AG10803 (cell line): ENCODE results near the gene SLC34A1.
"Not testable (repeated sequence)": the region's sequence is repeated elsewhere in the genome, so short reads cannot be mapped to it uniquely, and the experiment has no call there.

Source experiments
- DNase-seq: peaks from one replicate; pipeline ENCODE4 v3.0.0; 2010; ENCODE audit warnings: low read depth
- H3K4me3 ChIP-seq: 2 replicates; pipeline ENCODE4 v1.5.1; 2011; ENCODE audit warnings: mild to moderate bottlenecking, low read length, control low read depth
- TF ChIP-seq, protein P1 (sequence below): conservative IDR thresholded peaks from 2 replicates; pipeline ENCODE4 v1.5.1; 2011; ENCODE audit warnings: mild to moderate bottlenecking, low read length, control low read depth, inconsistent platforms

Gene SLC34A1

DNA sequence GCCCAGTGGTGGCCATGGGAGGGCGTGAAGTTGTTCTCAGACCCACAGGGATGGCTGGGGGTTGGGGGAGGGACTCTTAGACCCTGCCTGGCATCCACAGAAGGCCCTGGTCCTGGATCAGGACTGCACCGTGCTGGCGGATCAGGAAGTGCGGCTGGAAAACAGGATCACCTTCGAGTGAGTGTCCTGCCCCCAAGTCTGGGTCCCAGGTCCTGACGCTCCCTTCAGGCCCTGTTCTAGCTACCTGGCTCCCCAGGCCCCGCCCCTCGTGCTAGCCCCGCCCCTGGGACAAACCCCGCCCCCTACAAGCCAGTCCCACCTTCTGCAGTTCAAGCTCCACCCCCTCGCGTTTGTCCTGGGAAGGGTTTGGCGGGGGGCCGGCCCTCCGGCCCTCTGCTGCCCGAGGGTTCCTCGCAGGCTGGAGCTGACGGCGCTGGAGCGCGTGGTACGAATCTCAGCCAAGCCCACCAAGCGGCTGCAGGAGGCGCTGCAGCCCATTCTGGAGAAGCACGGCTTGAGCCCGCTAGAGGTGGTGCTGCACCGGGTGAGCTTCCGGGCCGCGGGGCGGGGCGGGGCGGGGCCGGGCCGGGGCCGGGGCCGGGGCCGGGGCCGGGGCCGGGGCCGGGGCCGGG, 13.6 kb upstream of the SLC34A1 start:
- TF ChIP-seq, protein P1, sequence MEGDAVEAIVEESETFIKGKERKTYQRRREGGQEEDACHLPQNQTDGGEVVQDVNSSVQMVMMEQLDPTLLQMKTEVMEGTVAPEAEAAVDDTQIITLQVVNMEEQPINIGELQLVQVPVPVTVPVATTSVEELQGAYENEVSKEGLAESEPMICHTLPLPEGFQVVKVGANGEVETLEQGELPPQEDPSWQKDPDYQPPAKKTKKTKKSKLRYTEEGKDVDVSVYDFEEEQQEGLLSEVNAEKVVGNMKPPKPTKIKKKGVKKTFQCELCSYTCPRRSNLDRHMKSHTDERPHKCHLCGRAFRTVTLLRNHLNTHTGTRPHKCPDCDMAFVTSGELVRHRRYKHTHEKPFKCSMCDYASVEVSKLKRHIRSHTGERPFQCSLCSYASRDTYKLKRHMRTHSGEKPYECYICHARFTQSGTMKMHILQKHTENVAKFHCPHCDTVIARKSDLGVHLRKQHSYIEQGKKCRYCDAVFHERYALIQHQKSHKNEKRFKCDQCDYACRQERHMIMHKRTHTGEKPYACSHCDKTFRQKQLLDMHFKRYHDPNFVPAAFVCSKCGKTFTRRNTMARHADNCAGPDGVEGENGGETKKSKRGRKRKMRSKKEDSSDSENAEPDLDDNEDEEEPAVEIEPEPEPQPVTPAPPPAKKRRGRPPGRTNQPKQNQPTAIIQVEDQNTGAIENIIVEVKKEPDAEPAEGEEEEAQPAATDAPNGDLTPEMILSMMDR: peak; percentile 54
- peak overlapping the region; percentile 61 for H3K4me3 ChIP-seq
- DNase-seq: peak; percentile 77

DNA sequence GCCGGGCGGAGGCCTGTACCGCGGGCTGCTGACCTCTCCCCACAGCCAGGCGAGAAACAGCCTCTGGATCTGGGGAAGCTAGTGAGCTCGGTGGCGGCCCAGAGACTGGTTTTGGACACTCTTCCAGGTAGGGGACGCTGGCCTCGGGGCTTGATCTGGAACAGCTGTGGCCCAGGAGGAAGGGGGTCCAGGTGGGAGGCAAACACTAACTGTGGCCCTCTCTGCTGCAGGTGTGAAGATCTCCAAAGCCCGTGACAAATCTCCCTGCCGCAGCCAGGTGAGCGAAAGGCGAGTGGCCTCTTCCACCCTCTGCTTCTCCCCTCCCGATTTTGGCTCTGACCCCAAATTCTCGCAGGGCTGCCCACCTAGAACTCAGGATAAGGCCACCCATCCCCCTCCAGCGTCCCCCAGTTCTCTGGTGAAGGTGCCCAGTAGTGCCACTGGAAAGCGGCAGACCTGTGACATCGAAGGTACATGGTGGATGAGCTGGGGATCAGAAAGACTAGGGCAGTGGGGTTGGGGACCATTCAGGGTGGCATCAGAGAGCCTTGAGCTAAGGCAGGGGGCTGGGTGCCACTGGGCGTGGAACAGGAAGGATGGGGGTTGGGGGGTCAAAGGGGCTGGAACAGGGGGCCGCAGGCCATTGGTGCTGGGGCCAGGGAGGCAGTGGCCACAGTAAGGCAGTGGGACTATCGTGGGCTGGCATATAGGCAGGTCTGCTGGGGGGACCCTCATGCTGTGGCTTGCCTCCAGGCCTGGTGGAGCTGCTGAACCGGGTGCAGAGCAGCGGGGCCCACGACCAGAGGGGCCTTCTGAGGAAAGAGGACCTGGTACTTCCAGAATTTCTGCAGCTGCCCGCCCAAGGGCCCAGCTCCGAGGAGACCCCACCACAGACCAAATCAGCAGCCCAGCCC, 12.9 kb upstream of the SLC34A1 start:
- DNase-seq: no peak
- TF ChIP-seq, protein P1: no peak

DNA sequence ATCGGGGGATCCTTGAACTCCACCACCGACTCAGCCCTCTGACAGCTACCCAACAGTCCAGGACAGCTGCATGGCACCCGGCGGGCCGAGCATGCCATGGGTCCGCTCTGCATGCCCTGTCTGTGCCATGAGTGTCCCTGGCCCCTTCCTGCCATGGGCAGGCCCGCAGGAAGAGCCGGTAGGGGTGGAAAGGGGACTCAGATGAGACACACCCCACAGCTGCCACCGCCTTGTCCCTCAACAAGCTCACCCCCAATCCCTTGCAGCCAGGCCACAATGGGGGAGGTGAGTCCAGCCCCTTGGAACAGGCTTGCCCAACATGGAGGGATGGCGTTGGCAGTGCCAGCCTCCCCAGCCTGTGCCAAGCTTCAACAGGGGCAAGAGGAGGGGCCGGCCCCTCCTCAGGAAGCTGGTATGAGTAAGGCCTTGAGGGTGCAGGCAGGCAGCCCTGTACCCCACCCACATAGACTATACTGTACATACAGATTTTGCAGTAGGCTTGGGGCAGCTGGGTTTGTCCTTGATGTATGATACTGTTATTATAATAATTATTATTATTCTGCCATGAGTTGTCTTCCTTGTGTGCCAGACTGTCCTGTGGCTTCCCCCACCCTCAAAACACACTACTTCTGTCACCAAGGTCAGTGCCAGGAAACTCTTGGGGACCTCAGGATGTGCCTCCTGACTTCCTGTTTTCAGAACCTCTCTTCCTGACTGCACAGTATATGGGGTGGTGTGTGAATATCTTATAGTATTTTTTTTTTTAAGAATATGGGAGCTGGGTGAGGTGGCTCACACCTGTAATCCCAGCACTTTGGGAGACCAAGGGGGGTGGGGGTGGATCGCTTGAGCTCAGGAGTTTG, 12.0 kb upstream of the SLC34A1 start:
- no peak for DNase-seq
- H3K4me3 ChIP-seq: no peak overlapping the region
- TF ChIP-seq, protein P1: no peak

More for the DNA sequence above, 12.9 kb upstream of the SLC34A1 start:
- peak overlapping the region; percentile 61 for H3K4me3 ChIP-seq

DNA sequence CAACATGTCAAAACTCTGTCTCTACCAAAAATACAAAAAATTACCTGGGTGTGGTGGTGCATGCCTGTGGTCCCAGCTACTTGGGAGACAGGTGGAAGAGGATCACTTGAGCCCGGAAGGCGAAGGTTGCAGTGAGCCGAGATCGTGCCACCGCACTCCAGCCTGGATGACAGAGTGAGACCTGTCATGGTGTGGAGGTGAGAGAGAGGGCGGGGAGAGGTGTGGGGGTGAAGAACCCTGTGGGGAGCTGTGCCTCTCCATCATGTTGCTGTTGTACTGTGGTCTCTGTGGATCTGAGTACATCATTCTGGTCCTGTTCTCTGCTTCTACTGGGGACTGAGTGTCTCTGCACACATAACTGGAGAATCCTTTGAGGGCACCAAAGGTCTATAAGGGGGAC, 11.3 kb upstream of the SLC34A1 start:
- no peak for DNase-seq
- no peak overlapping the region for H3K4me3 ChIP-seq
- TF ChIP-seq, protein P1: no peak

DNA sequence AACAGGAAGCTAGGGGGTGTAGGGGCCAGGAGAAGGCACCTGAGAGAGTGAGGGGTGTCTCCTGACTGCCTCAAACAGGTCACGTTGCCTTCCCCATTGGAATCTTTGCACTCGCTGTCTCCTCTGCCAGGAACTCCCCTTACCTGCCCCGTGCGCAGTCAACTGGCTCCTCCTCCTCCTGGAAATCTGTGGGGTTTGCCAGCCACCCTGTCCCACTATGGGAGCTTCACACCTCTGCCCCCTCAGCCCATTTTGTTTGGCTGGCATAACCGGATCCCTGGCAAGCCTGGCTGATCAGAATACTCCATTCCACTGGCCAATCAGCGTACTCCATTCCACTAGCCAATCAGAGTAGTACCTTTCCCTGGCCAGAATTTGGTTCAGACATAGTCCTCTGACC, 10.4 kb upstream of the SLC34A1 start:
- no peak for DNase-seq
- TF ChIP-seq, protein P1: no peak
- no peak overlapping the region for H3K4me3 ChIP-seq

DNA sequence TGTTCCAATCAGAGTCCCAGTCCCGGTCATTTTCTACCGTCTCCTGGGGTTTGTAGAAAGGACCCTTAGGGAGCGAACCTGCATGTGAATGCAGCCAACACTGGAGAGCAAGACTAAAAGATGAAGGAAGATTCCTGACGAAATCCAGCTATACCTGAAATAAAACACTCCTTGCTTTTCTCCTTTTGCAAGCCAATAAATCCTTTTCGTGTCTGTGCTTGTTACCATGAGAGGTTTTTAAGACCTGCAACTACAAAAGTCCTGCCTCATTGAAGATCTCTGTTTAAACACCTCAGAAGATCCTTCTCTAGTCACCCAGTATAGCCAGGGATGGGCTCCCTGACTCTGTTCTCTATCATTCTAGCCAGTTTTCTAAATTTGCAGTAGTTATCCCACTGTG, 10.0 kb upstream of the SLC34A1 start:
- TF ChIP-seq, protein P1: no peak
- DNase-seq: no peak
- H3K4me3 ChIP-seq: no peak overlapping the region

DNA sequence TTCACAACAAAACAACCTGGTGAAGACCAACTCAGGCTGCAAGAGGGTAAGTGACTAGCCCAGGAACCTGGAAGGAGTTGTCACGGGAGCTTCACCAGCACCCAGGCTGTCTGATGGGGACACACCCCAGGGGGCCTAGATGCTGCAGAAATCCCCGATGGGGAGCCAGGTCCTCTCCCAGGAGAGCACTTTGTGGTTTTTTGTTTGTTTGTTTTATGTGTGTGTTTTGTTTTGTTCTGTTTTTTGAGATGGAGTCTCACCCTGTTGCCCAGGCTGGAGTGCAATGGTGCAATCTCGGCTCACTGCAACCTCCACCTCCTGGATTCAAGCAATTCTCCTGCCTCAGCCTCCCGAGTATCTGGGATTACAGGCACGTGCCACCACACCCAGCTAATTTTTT, 8.7 kb upstream of the SLC34A1 start:
- not testable (repeated sequence) for DNase-seq, H3K4me3 ChIP-seq
